GM12864 (cell line): ENCODE results near the gene ANGPTL7.

ENCODE experiments used
- DNase-seq: peaks from one replicate; pipeline ENCODE4 v3.0.0-alpha.2; 2011; ENCODE audit warnings: low read depth
- H3K4me3 ChIP-seq: 2 replicates; pipeline ENCODE4 v1.5.1; 2011; ENCODE audit warnings: mild to moderate bottlenecking, low read depth, low read length, control low read depth
- CTCF ChIP-seq: IDR thresholded peaks from 2 replicates; pipeline ENCODE4 v1.5.1; 2011; ENCODE audit warnings: low read depth, mild to moderate bottlenecking, moderate library complexity, low read length, control low read depth, inconsistent platforms; ENCODE audit errors: missing control alignments

Gene ANGPTL7

GRCh38 chr1:11188858-11189451 lies at the start of gene ANGPTL7:
TSS of gene ANGPTL7 (plus strand) at chr1:11189355. CDS start at chr1:11189580, 225 bp downstream.
- no peak for DNase-seq
- no peak for TF ChIP-seq CTCF
- H3K4me3 ChIP-seq = no peak within 1 kb of the TSS

GRCh38 chr1:11142618-11143391 lies 46.4 kb upstream of the ANGPTL7 start:
- H3K4me3 ChIP-seq = no peak overlapping the region
- no peak for TF ChIP-seq CTCF
- no peak for DNase-seq

- TF ChIP-seq CTCF = no peak
- DNase-seq = no peak
Measured at GRCh38 chr1:11143401-11143800, 45.8 kb upstream of the ANGPTL7 start.

GRCh38 chr1:11143907-11144306 lies 45.2 kb upstream of the ANGPTL7 start:
- DNase-seq = no peak
- H3K4me3 ChIP-seq = no peak overlapping the region
- TF ChIP-seq CTCF = no peak

More at GRCh38 chr1:11143401-11143800, 45.8 kb upstream of the ANGPTL7 start:
- no peak overlapping the region for H3K4me3 ChIP-seq

- no peak for DNase-seq
- no peak overlapping the region for H3K4me3 ChIP-seq
- no peak for TF ChIP-seq CTCF
Measured at GRCh38 chr1:11144570-11145256, 44.4 kb upstream of the ANGPTL7 start.

GRCh38 chr1:11145741-11146140 lies 43.4 kb upstream of the ANGPTL7 start:
- no peak for DNase-seq
- no peak for TF ChIP-seq CTCF
- H3K4me3 ChIP-seq = no peak overlapping the region
